Mesenchymal stem cell (in vitro differentiated cells and primary cell): Measurements from ENCODE around the gene XRCC3. TPM values are rescaled to one million over a fixed set of nuclear protein-coding genes. Genes with fewer than 3 reads are reported as not detected.
A peak's percentile ranks its signal among the peaks of the same experiment; 100 is the strongest.

Experiments
- DNase-seq: peaks from one replicate; pipeline ENCODE4 v3.0.0-alpha.2; 2013
- H2AFZ ChIP-seq: one replicate; pipeline ENCODE4 v1.6.1; 2013; ENCODE audit warnings: low read depth, mild to moderate bottlenecking, control low read depth, inconsistent platforms, low read length, moderate library complexity
- H2AK5ac ChIP-seq: 2 replicates; pipeline ENCODE4 v1.6.1; 2013; ENCODE audit warnings: low read length, moderate library complexity, mild to moderate bottlenecking, inconsistent platforms; ENCODE audit not compliant: severe bottlenecking
- H2BK120ac ChIP-seq: one replicate; pipeline ENCODE4 v1.6.1; 2013; ENCODE audit warnings: low read depth, mild to moderate bottlenecking, inconsistent platforms, low read length, moderate library complexity
- H2BK12ac ChIP-seq, 2 experiments: one replicate each; pipeline ENCODE4 v1.6.1; 2013; ENCODE audit warnings: inconsistent platforms in 2 of 2, low read length in 2 of 2, mild to moderate bottlenecking in 2 of 2, moderate library complexity in 2 of 2, control low read depth in 1 of 2
- H2BK15ac ChIP-seq: one replicate; pipeline ENCODE4 v1.6.1; 2013; ENCODE audit warnings: mild to moderate bottlenecking, low read depth, inconsistent platforms; ENCODE audit not compliant: poor library complexity, severe bottlenecking
- H2BK5ac ChIP-seq: 2 replicates; pipeline ENCODE4 v1.6.1; 2013; ENCODE audit warnings: low read depth, mild to moderate bottlenecking, low read length, control low read depth, inconsistent platforms; ENCODE audit not compliant: poor library complexity, severe bottlenecking
- H3K14ac ChIP-seq, 2 experiments: one replicate each; pipeline ENCODE4 v1.6.1; 2013; ENCODE audit warnings: inconsistent platforms in 2 of 2, low read length in 2 of 2, control low read depth in 1 of 2, mild to moderate bottlenecking in 1 of 2, moderate library complexity in 1 of 2
- H3K18ac ChIP-seq, 2 experiments: one replicate each; pipeline ENCODE4 v1.6.1; 2013; ENCODE audit warnings: inconsistent platforms in 2 of 2, low read length in 2 of 2, control low read depth in 1 of 2, low read depth in 1 of 2, mild to moderate bottlenecking in 1 of 2
- H3K23ac ChIP-seq, 2 experiments: one replicate each; pipeline ENCODE4 v1.6.1; 2013; ENCODE audit warnings: inconsistent platforms in 2 of 2, low read length in 2 of 2, mild to moderate bottlenecking in 2 of 2, moderate library complexity in 2 of 2, control low read depth in 1 of 2
- H3K27ac ChIP-seq: 2 replicates; pipeline ENCODE4 v1.5.1; 2013; ENCODE audit warnings: mild to moderate bottlenecking, moderate library complexity, low read length, control low read depth, inconsistent platforms; ENCODE audit not compliant: poor library complexity, severe bottlenecking
- H3K27me3 ChIP-seq, 2 experiments: 2 replicates each; pipeline versions ENCODE4 v1.6.1 to v1.7.0; 2013; ENCODE audit warnings: low read length in 2 of 2, mild to moderate bottlenecking in 2 of 2, moderate library complexity in 2 of 2, control low read depth in 1 of 2, inconsistent platforms in 1 of 2; ENCODE audit not compliant: control insufficient read depth in 1 of 2, insufficient read depth in 1 of 2
- H3K36me3 ChIP-seq, 2 experiments: 2 replicates each; pipeline versions ENCODE4 v1.6.1 to v1.7.0; 2013; ENCODE audit warnings: low read length in 2 of 2, control low read depth in 1 of 2, inconsistent platforms in 1 of 2, low read depth in 1 of 2, mild to moderate bottlenecking in 1 of 2; ENCODE audit not compliant: insufficient read depth in 2 of 2, control insufficient read depth in 1 of 2
- H3K4ac ChIP-seq, 2 experiments: one replicate each; pipeline ENCODE4 v1.6.1; 2013; ENCODE audit warnings: inconsistent platforms in 2 of 2, low read length in 2 of 2, mild to moderate bottlenecking in 2 of 2, moderate library complexity in 2 of 2, control low read depth in 1 of 2, low read depth in 1 of 2
- H3K4me1 ChIP-seq: 2 replicates; pipeline ENCODE4 v1.6.1; 2013; ENCODE audit warnings: low read depth, low read length, control low read depth; ENCODE audit not compliant: control insufficient read depth, insufficient read depth
- H3K4me2 ChIP-seq: 2 replicates; pipeline ENCODE4 v1.6.1; 2013; ENCODE audit warnings: low read length, mild to moderate bottlenecking, inconsistent platforms; ENCODE audit not compliant: poor library complexity, severe bottlenecking
- H3K4me3 ChIP-seq, 2 experiments: 2 replicates each; pipeline versions ENCODE4 v1.5.1 to v1.7.0; 2013; ENCODE audit warnings: low read length in 2 of 2, mild to moderate bottlenecking in 2 of 2, control low read depth in 1 of 2, low read depth in 1 of 2; ENCODE audit not compliant: insufficient read depth in 1 of 2
- H3K79me1 ChIP-seq: replicated peaks from 2 replicates; pipeline ENCODE4 v1.6.1; 2013; ENCODE audit warnings: mild to moderate bottlenecking, control low read depth, low read length, inconsistent platforms; ENCODE audit not compliant: poor library complexity, severe bottlenecking
- H3K9ac ChIP-seq: 2 replicates; pipeline ENCODE4 v1.7.0; 2013; ENCODE audit warnings: mild to moderate bottlenecking, low read length, moderate library complexity
- H3K9me3 ChIP-seq: 2 replicates; pipeline ENCODE4 v1.7.0; 2013; ENCODE audit warnings: mild to moderate bottlenecking, low read length; ENCODE audit not compliant: control insufficient read depth
- H4K8ac ChIP-seq: one replicate; pipeline ENCODE4 v1.6.1; 2013; ENCODE audit warnings: inconsistent platforms, mild to moderate bottlenecking, low read length, moderate library complexity
- H4K91ac ChIP-seq: one replicate; pipeline ENCODE4 v1.6.1; 2013; ENCODE audit warnings: mild to moderate bottlenecking, low read length, inconsistent platforms
- WGBS: methylation state at CpG from one replicate; pipeline ENCODE4 v1.1.7; 2013; ENCODE audit warnings: mixed read lengths; 5-methylcytosine and 5-hydroxymethylcytosine counted together
- small RNA-seq: library from polyadenylated mRNA; stranded (forward); fragments of <200 nt; extraction: miRNeasy Mini kit (QIAGEN cat#:217004); gene quantifications from one replicate; pipeline ENCODE3, GENCODE V24; 2013; ENCODE audit warnings: low read depth

The XRCC3 gene

GRCh38 chr14:103651585-103651984, 63.7 kb downstream of the XRCC3 start:
- H3K23ac ChIP-seq = no peak overlapping the region
- DNase-seq = no peak
- no peak overlapping the region for H3K18ac ChIP-seq
- no peak overlapping the region for H2BK120ac ChIP-seq
- no peak overlapping the region for H2BK12ac ChIP-seq
- H2AFZ ChIP-seq = no peak overlapping the region
- H3K36me3 ChIP-seq = peaks cover 23 to 32% of the 10 kb centered on the region in 2 experiments
- no peaks in the 10 kb centered on the region for H3K9me3 ChIP-seq
- H3K4me2 ChIP-seq = no peak overlapping the region
- peaks cover 7% of the 10 kb centered on the region for H3K79me1 ChIP-seq
- H2AK5ac ChIP-seq = no peak overlapping the region
- H2BK15ac ChIP-seq = no peak overlapping the region
- H3K4me3 ChIP-seq = no peak overlapping the region
- H3K14ac ChIP-seq = peak overlapping the region in 1 of 2 experiments; percentile 23
- no peak overlapping the region for H3K9ac ChIP-seq
- H3K4ac ChIP-seq = no peak overlapping the region
- WGBS = 93% methylated on average over 7 of the region's 7 CpGs
- H3K27me3 ChIP-seq = no peaks in the 10 kb centered on the region
- no peak overlapping the region for H4K91ac ChIP-seq
- peaks cover 10% of the 10 kb centered on the region for H3K4me1 ChIP-seq
- H3K27ac ChIP-seq = no peak overlapping the region
- H4K8ac ChIP-seq = no peak overlapping the region
- H2BK5ac ChIP-seq = no peak overlapping the region

GRCh38 chr14:103650213-103650612, 65.0 kb downstream of the XRCC3 start:
- Histone ChIP-seq H3K4me1 (peaks cover 8% of the 10 kb centered on the region), H3K14ac (no peak overlapping the region), H2BK12ac (no peak overlapping the region), H2AFZ (no peak overlapping the region), H3K4me3 (no peak overlapping the region), H3K9me3 (no peaks in the 10 kb centered on the region), H3K23ac (no peak overlapping the region), H3K9ac (no peak overlapping the region), H3K36me3 (peaks cover 18 to 20% of the 10 kb centered on the region in 2 experiments), H2AK5ac (no peak overlapping the region), H3K4ac (no peak overlapping the region), H2BK15ac (no peak overlapping the region), H4K8ac (no peak overlapping the region), H3K27ac (no peak overlapping the region), H2BK120ac (no peak overlapping the region), H3K18ac (no peak overlapping the region), H3K4me2 (no peak overlapping the region), H4K91ac (peak overlapping the region; percentile 53), H3K27me3 (no peaks in the 10 kb centered on the region), H2BK5ac (no peak overlapping the region), H3K79me1 (peaks cover 4% of the 10 kb centered on the region)
- whole genome bisulfite sequencing = 95% methylated on average over 4 of the region's 4 CpGs
- DNase-seq = no peak

- Histone ChIP-seq H2AFZ (no peak overlapping the region), H2BK120ac (no peak overlapping the region), H3K9ac (no peak overlapping the region), H3K18ac (no peak overlapping the region), H2BK12ac (no peak overlapping the region), H3K27me3 (no peaks in the 10 kb centered on the region), H3K36me3 (peaks cover 10 to 13% of the 10 kb centered on the region in 2 experiments), H2BK5ac (no peak overlapping the region), H3K14ac (no peak overlapping the region), H2AK5ac (no peak overlapping the region), H3K4me2 (no peak overlapping the region), H4K91ac (no peak overlapping the region), H3K4me1 (peaks cover 8% of the 10 kb centered on the region), H3K4ac (no peak overlapping the region), H3K79me1 (no peaks in the 10 kb centered on the region), H4K8ac (no peak overlapping the region), H2BK15ac (no peak overlapping the region), H3K4me3 (no peak overlapping the region), H3K23ac (no peak overlapping the region), H3K9me3 (no peaks in the 10 kb centered on the region), H3K27ac (no peak overlapping the region)
- 100% methylated on average over 3 of the region's 3 CpGs for whole genome bisulfite sequencing
- no peak for DNase-seq
Measured at GRCh38 chr14:103649001-103649400, 66.2 kb downstream of the XRCC3 start.

Small RNA genes lying within 50 kb of the gene (small RNA-seq; reads per million reads assigned to genes)
- not detected for gene RF00019
